ENCODE results near the gene DIP2C. TPM values are rescaled to one million over a fixed set of nuclear protein-coding genes. Genes with fewer than 3 reads are reported as not detected.
A peak's percentile ranks its signal among the peaks of the same experiment; 100 is the strongest.

Gene DIP2C
- total RNA-seq, 2 donors from 2014 or later, result 12.3 to 41.8 TPM

GRCh38 chr10:547591-548081 is 141.8 kb downstream of the DIP2C start:
- DNase-seq (ENCODE audit: low spot score), result no peak
- TF ChIP-seq POLR2A (IDR thresholded peaks at IDR 0.05) (no peak), CTCF (IDR thresholded peaks at IDR 0.05) (no peak), POLR2AphosphoS5 (IDR thresholded peaks at IDR 0.05) (no peak)
- H3K27ac ChIP-seq, result peak overlapping the region; percentile 40 to 54

GRCh38 chr10:546971-547590 is 142.4 kb downstream of the DIP2C start:
- H3K27me3 ChIP-seq (replicated peaks; ENCODE audit: insufficient read depth), result no peaks in the 10 kb centered on the region
- peak; percentile 72 for DNase-seq (ENCODE audit: low spot score)
- no peak overlapping the region for H3K4me3 ChIP-seq
- peaks cover 18% of the 10 kb centered on the region for H3K4me1 ChIP-seq (replicated peaks)
- peak; percentile 59 for TF ChIP-seq POLR2AphosphoS5 (IDR thresholded peaks at IDR 0.05)
- TF ChIP-seq POLR2A (IDR thresholded peaks at IDR 0.05), result no peak
- H3K36me3 ChIP-seq, result no peaks in the 10 kb centered on the region
- intact Hi-C loops (cut with DNase I), result no loop called here
- peak overlapping the region; percentile 40 to 54 for H3K27ac ChIP-seq
- WGBS, result 13% methylated on average over 10 of the region's 10 CpGs
- H3K9me3 ChIP-seq, result no peaks in the 10 kb centered on the region

More at GRCh38 chr10:547591-548081, 141.8 kb downstream of the DIP2C start:
- WGBS, result 30% methylated on average over 6 of the region's 6 CpGs
- Histone ChIP-seq H3K9me3 (no peaks in the 10 kb centered on the region), H3K36me3 (no peaks in the 10 kb centered on the region), H3K27me3 (replicated peaks; ENCODE audit: insufficient read depth) (no peaks in the 10 kb centered on the region), H3K4me3 (no peak overlapping the region), H3K4me1 (replicated peaks) (peaks cover 17% of the 10 kb centered on the region)
- intact Hi-C loops (cut with DNase I), result no loop called here

GRCh38 chr10:546451-546850 is 143.0 kb downstream of the DIP2C start:
- intact Hi-C loops (cut with DNase I), result no loop called here

GRCh38 chr10:543862-544822 is 145.3 kb downstream of the DIP2C start:
- Histone ChIP-seq H3K27ac (no peak overlapping the region), H3K36me3 (no peaks in the 10 kb centered on the region), H3K4me3 (no peak overlapping the region), H3K27me3 (replicated peaks; ENCODE audit: insufficient read depth) (no peaks in the 10 kb centered on the region), H3K9me3 (no peaks in the 10 kb centered on the region), H3K4me1 (replicated peaks) (peaks cover 22% of the 10 kb centered on the region)
- no peak for TF ChIP-seq CTCF (IDR thresholded peaks at IDR 0.05)
- no peak for TF ChIP-seq POLR2AphosphoS5 (IDR thresholded peaks at IDR 0.05)
- no peak for TF ChIP-seq POLR2A (IDR thresholded peaks at IDR 0.05)
- intact Hi-C loops (cut with DNase I), result no loop called here
- WGBS, result 91% methylated on average over 21 of the region's 21 CpGs
- no peak for DNase-seq (ENCODE audit: low spot score)

More at GRCh38 chr10:546451-546850, 143.0 kb downstream of the DIP2C start:
- TF ChIP-seq POLR2AphosphoS5 (IDR thresholded peaks at IDR 0.05), result no peak
- TF ChIP-seq CTCF (IDR thresholded peaks at IDR 0.05), result no peak
- no peak for TF ChIP-seq POLR2A (IDR thresholded peaks at IDR 0.05)
- no peaks in the 10 kb centered on the region for H3K27me3 ChIP-seq (replicated peaks; ENCODE audit: insufficient read depth)
- H3K36me3 ChIP-seq, result no peaks in the 10 kb centered on the region
- no peak for DNase-seq (ENCODE audit: low spot score)
- no peak overlapping the region for H3K4me3 ChIP-seq
- 73% methylated on average over 7 of the region's 7 CpGs for WGBS
- H3K4me1 ChIP-seq (replicated peaks), result peaks cover 22% of the 10 kb centered on the region
- no peaks in the 10 kb centered on the region for H3K9me3 ChIP-seq
- H3K27ac ChIP-seq, result peak overlapping the region in 1 of 2 donors; percentile 54

- no peak for DNase-seq (ENCODE audit: low spot score)
These were observed 146.3 kb downstream of the DIP2C start for GRCh38 chr10:543131-543530.

More at GRCh38 chr10:543131-543530, 146.3 kb downstream of the DIP2C start:
- no peaks in the 10 kb centered on the region for H3K9me3 ChIP-seq
- no peaks in the 10 kb centered on the region for H3K36me3 ChIP-seq
- H3K27ac ChIP-seq, result no peak overlapping the region
- H3K4me3 ChIP-seq, result no peak overlapping the region
- no peaks in the 10 kb centered on the region for H3K27me3 ChIP-seq (replicated peaks; ENCODE audit: insufficient read depth)
- intact Hi-C loops (cut with DNase I), result no loop called here
- peaks cover 22% of the 10 kb centered on the region for H3K4me1 ChIP-seq (replicated peaks)
- WGBS, result 93% methylated on average over 13 of the region's 13 CpGs
- TF ChIP-seq POLR2AphosphoS5 (IDR thresholded peaks at IDR 0.05), result no peak
- no peak for TF ChIP-seq CTCF (IDR thresholded peaks at IDR 0.05)
- TF ChIP-seq POLR2A (IDR thresholded peaks at IDR 0.05), result no peak

All from prostate gland (tissue), 2 donors.